Loucy (cell line): ENCODE measurements around the gene TMEM269.
"Not testable (repeated sequence)": the region's sequence is repeated elsewhere in the genome, so short reads cannot be mapped to it uniquely, and the experiment has no call there.

Source experiments
- H2AFZ ChIP-seq: fragments of 200-600 bp; sonication (generic); 2 replicates; pipeline ENCODE4 v1.6.0; 2016; ENCODE audit warnings: antibody characterized with exemption, mild to moderate bottlenecking, low read length, moderate library complexity
- H3F3A ChIP-seq: fragments of 200-600 bp; 2 replicates; pipeline ENCODE4 v1.6.0; 2016; ENCODE audit warnings: antibody characterized with exemption, low read depth, mild to moderate bottlenecking
- H3K27me3 ChIP-seq: fragments of 200-600 bp; sonication (generic); 2 replicates; pipeline ENCODE4 v1.6.1; 2014; ENCODE audit warnings: low read length, mild to moderate bottlenecking; ENCODE audit not compliant: insufficient read depth, poor library complexity, severe bottlenecking
- H3K36me3 ChIP-seq: fragments of 200-600 bp; sonication (generic); 2 replicates; pipeline ENCODE4 v1.6.1; 2016; ENCODE audit warnings: low read length; ENCODE audit not compliant: insufficient read depth
- H3K4me1 ChIP-seq: fragments of 200-600 bp; sonication (generic); 2 replicates; pipeline ENCODE4 v1.5.1; 2014; ENCODE audit warnings: low read length, mild to moderate bottlenecking; ENCODE audit not compliant: insufficient read depth, poor library complexity, severe bottlenecking
- H3K4me2 ChIP-seq: fragments of 200-600 bp; sonication (generic); 2 replicates; pipeline ENCODE4 v1.6.0; 2014; ENCODE audit warnings: antibody characterized with exemption, low read length, low read depth, mild to moderate bottlenecking; ENCODE audit not compliant: poor library complexity, severe bottlenecking
- H3K4me3 ChIP-seq: fragments of 200-600 bp; sonication (generic); 2 replicates; pipeline ENCODE4 v1.5.1; 2014; ENCODE audit warnings: low read length, mild to moderate bottlenecking, mixed read lengths; ENCODE audit not compliant: poor library complexity, severe bottlenecking
- H3K79me2 ChIP-seq: fragments of 200-600 bp; sonication (generic); 2 replicates; pipeline ENCODE4 v1.6.1; 2014; ENCODE audit warnings: low read length; ENCODE audit not compliant: insufficient read depth
- H3K9ac ChIP-seq: fragments of 200-600 bp; sonication (generic); 2 replicates; pipeline ENCODE4 v1.6.0; 2014; ENCODE audit warnings: mild to moderate bottlenecking, low read depth, low read length, moderate library complexity; ENCODE audit not compliant: poor library complexity, severe bottlenecking
- H3K9me2 ChIP-seq: fragments of 200-600 bp; sonication (generic); replicated peaks from 2 replicates; pipeline ENCODE4 v1.6.1; 2016; ENCODE audit warnings: low read depth, low read length, mixed read lengths
- H3K9me3 ChIP-seq: fragments of 200-600 bp; sonication (generic); 2 replicates; pipeline ENCODE4 v1.6.1; 2014; ENCODE audit warnings: mild to moderate bottlenecking, antibody characterized with exemption, low read length, low read depth; ENCODE audit not compliant: insufficient read depth
- H4K20me1 ChIP-seq: fragments of 200-600 bp; sonication (generic); 2 replicates; pipeline ENCODE4 v1.6.0; 2014; ENCODE audit warnings: antibody characterized with exemption, low read length, mild to moderate bottlenecking; ENCODE audit not compliant: insufficient read depth, poor library complexity, severe bottlenecking
- CTCF ChIP-seq: fragments of 200-600 bp; sonication (generic); conservative IDR thresholded peaks from 2 replicates; pipeline ENCODE4 v1.5.1; 2014; ENCODE audit warnings: mild to moderate bottlenecking, antibody characterized with exemption, low read length
- EZH2phosphoT487 ChIP-seq: fragments of 200-600 bp; IDR thresholded peaks from 2 replicates; pipeline ENCODE4 v1.6.1; 2018; ENCODE audit warnings: antibody characterized with exemption, mild to moderate bottlenecking, moderate library complexity, borderline replicate concordance

The TMEM269 gene

GRCh38 chr1:42806171-42806570 is 21.4 kb downstream of the TMEM269 start:
- H3K9ac ChIP-seq = no peak overlapping the region
- H3K36me3 ChIP-seq = no peaks in the 10 kb centered on the region
- H3K9me3 ChIP-seq = no peaks in the 10 kb centered on the region
- H3K9me2 ChIP-seq = no peaks in the 10 kb centered on the region
- no peak overlapping the region for H2AFZ ChIP-seq
- no peak overlapping the region for H3K4me2 ChIP-seq
- no peaks in the 10 kb centered on the region for H3K4me1 ChIP-seq
- H3K79me2 ChIP-seq = no peaks in the 10 kb centered on the region
- no peak overlapping the region for H3K4me3 ChIP-seq
- no peaks in the 10 kb centered on the region for H3F3A ChIP-seq
- no peaks in the 10 kb centered on the region for H4K20me1 ChIP-seq
- TF ChIP-seq EZH2phosphoT487 (no peak), CTCF (no peak)
- no peaks in the 10 kb centered on the region for H3K27me3 ChIP-seq

- TF ChIP-seq EZH2phosphoT487 (no peak), CTCF (no peak)
- H3K9me3 ChIP-seq = no peaks in the 10 kb centered on the region
These were observed 21.8 kb downstream of the TMEM269 start for GRCh38 chr1:42806593-42806992.

GRCh38 chr1:42807056-42807668 is 22.4 kb downstream of the TMEM269 start:
- Histone ChIP-seq H3K9ac (no peak overlapping the region), H3F3A (no peaks in the 10 kb centered on the region), H3K4me1 (no peaks in the 10 kb centered on the region), H3K36me3 (no peaks in the 10 kb centered on the region), H4K20me1 (no peaks in the 10 kb centered on the region), H3K4me2 (no peak overlapping the region), H3K79me2 (no peaks in the 10 kb centered on the region), H3K9me3 (no peaks in the 10 kb centered on the region), H3K9me2 (no peaks in the 10 kb centered on the region), H3K27me3 (no peaks in the 10 kb centered on the region), H2AFZ (no peak overlapping the region), H3K4me3 (no peak overlapping the region)
- no peak for TF ChIP-seq EZH2phosphoT487
- TF ChIP-seq CTCF = no peak

More at GRCh38 chr1:42806593-42806992, 21.8 kb downstream of the TMEM269 start:
- no peaks in the 10 kb centered on the region for H3K27me3 ChIP-seq
- H3K4me2 ChIP-seq = no peak overlapping the region
- no peaks in the 10 kb centered on the region for H3F3A ChIP-seq
- H3K36me3 ChIP-seq = no peaks in the 10 kb centered on the region
- no peaks in the 10 kb centered on the region for H3K4me1 ChIP-seq
- no peaks in the 10 kb centered on the region for H3K79me2 ChIP-seq
- H3K9ac ChIP-seq = no peak overlapping the region
- no peak overlapping the region for H2AFZ ChIP-seq
- no peak overlapping the region for H3K4me3 ChIP-seq
- H4K20me1 ChIP-seq = no peaks in the 10 kb centered on the region
- no peaks in the 10 kb centered on the region for H3K9me2 ChIP-seq

- not testable (repeated sequence) for H3K79me2 ChIP-seq, H4K20me1 ChIP-seq, H3F3A ChIP-seq, H3K9me2 ChIP-seq, H3K9ac ChIP-seq, H3K36me3 ChIP-seq, H3K4me2 ChIP-seq, H3K4me3 ChIP-seq, H3K27me3 ChIP-seq, H3K9me3 ChIP-seq, H2AFZ ChIP-seq
- peaks cover 18% of the 10 kb centered on the region for H3K4me1 ChIP-seq
These were observed 30.0 kb downstream of the TMEM269 start for GRCh38 chr1:42814815-42815214.
